Esophagus muscularis mucosa (tissue), 4 donors: ENCODE data around the gene DACT2. TPM values are rescaled to one million over a fixed set of nuclear protein-coding genes. Genes with fewer than 3 reads are reported as not detected.

ENCODE experiments used
- DNase-seq: peaks from one replicate; pipeline ENCODE4 v3.0.0-alpha.2; 2017; ENCODE audit errors: extremely low spot score
- H3K27ac ChIP-seq, 4 donors: fragments of 200-600 bp; sonication (generic); replicated peaks in 1 of 4; 1 replicate in 3 of 4; 2 replicates in 1 of 4; pipeline ENCODE4 v1.5.1; 2016 to 2019; ENCODE audit warnings: mild to moderate bottlenecking in 1 of 4
- H3K27me3 ChIP-seq, 4 donors: fragments of 200-600 bp; sonication (generic); one replicate each; pipeline versions ENCODE4 v1.5.1 to v1.6.0; 2016 to 2019
- H3K36me3 ChIP-seq, 4 donors: fragments of 200-600 bp; sonication (generic); one replicate each; pipeline ENCODE4 v1.5.1; 2016 to 2019
- H3K4me1 ChIP-seq, 4 donors: fragments of 200-600 bp; sonication (generic); one replicate each; pipeline ENCODE4 v1.5.1; 2016 to 2019
- H3K4me3 ChIP-seq, 4 donors: fragments of 200-600 bp; sonication (generic); 1 replicate in 2 of 4; 2 replicates in 2 of 4; pipeline ENCODE4 v1.5.1; 2016 to 2019; ENCODE audit warnings: mild to moderate bottlenecking in 4 of 4, moderate library complexity in 1 of 4
- H3K9me3 ChIP-seq, 4 donors: fragments of 200-600 bp; sonication (generic); 1 replicate in 3 of 4; 2 replicates in 1 of 4; pipeline ENCODE4 v1.5.1; 2016 to 2019
- EP300 ChIP-seq: sonication (generic); formaldehyde crosslinking; IDR thresholded peaks from one replicate; pipeline ENCODE4 v1.6.1; 2017; ENCODE audit warnings: antibody characterized with exemption
- POLR2A ChIP-seq: fragments of 450-650 bp; IDR thresholded peaks from one replicate; pipeline ENCODE4 v1.6.1; 2017; ENCODE audit warnings: antibody characterized with exemption, moderate library complexity, mild to moderate bottlenecking, low read depth
- POLR2AphosphoS5 ChIP-seq, 2 donors: sonication (generic); formaldehyde crosslinking; IDR thresholded peaks; one replicate each; pipeline ENCODE4 v1.6.1; 2017; ENCODE audit warnings: antibody characterized with exemption in 2 of 2
- WGBS: methylation state at CpG from one replicate; pipeline ENCODE4 v1.1.5; 2018; 5-methylcytosine and 5-hydroxymethylcytosine counted together
- intact Hi-C: fragments of 100-400 bp; cut with DNase I; formaldehyde crosslinking; loops from one replicate; pipeline ENCODE4 v1.15.1; 2023
- total RNA-seq, 4 donors: library from RNA; depleted of rRNA; stranded (reverse); fragments of >200 nt; gene quantifications; one replicate each; pipeline versions ENCODE4 v1.1.0 to v1.2.1, GENCODE V29; 2016
- TF ChIP-seq, protein P1 (sequence below), 3 experiments: fragments of 200-600 bp in 2 of 3; fragments of 450-650 bp in 1 of 3; sonication (generic) in 2 of 3; IDR thresholded peaks; one replicate each; pipeline ENCODE4 v1.5.1; 2017 to 2019; ENCODE audit warnings: antibody characterized with exemption in 3 of 3, mild to moderate bottlenecking in 2 of 3, moderate library complexity in 1 of 3

DACT2 gene
- total RNA-seq, 4 donors from 2014 or later = 0.83 to 2.5 (median 1.3) TPM

DNA sequence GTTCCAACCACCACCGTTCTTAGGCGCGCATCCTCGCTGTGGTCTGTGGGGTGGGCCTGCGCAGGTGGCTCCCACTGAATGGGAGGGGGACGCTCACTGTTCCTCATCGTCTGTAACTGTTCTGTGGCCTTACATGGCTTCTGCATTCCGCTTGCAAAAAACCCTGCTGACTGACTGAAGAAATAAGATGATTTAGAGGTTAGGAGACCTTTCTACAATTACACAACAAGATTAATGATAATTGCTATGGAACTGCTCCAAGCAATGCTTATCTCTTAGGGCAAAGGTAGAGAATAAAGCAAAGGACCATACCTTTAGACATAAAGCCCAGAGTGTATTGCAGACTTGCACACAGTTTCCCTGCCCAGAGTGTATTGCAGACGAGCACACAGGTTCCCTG lies 14.4 kb upstream of the DACT2 start:
- no peaks in the 10 kb centered on the region for H3K9me3 ChIP-seq
- H3K27me3 ChIP-seq = peaks cover 0 to 28% (median 0%) of the 10 kb centered on the region in 4 donors
- no peak overlapping the region for H3K27ac ChIP-seq
- no peak overlapping the region for H3K4me3 ChIP-seq
- TF ChIP-seq EP300 (no peak), POLR2AphosphoS5 (IDR thresholded peaks at IDR 0.05) (no peak), POLR2A (no peak)
- TF ChIP-seq, protein P1, sequence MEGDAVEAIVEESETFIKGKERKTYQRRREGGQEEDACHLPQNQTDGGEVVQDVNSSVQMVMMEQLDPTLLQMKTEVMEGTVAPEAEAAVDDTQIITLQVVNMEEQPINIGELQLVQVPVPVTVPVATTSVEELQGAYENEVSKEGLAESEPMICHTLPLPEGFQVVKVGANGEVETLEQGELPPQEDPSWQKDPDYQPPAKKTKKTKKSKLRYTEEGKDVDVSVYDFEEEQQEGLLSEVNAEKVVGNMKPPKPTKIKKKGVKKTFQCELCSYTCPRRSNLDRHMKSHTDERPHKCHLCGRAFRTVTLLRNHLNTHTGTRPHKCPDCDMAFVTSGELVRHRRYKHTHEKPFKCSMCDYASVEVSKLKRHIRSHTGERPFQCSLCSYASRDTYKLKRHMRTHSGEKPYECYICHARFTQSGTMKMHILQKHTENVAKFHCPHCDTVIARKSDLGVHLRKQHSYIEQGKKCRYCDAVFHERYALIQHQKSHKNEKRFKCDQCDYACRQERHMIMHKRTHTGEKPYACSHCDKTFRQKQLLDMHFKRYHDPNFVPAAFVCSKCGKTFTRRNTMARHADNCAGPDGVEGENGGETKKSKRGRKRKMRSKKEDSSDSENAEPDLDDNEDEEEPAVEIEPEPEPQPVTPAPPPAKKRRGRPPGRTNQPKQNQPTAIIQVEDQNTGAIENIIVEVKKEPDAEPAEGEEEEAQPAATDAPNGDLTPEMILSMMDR (IDR thresholded peaks at IDR 0.05) = no peak
- no peaks in the 10 kb centered on the region for H3K36me3 ChIP-seq
- DNase-seq = no peak
- intact Hi-C loops = no loop called here
- H3K4me1 ChIP-seq = no peaks in the 10 kb centered on the region
- WGBS = 87% methylated on average over 9 of the region's 9 CpGs

DNA sequence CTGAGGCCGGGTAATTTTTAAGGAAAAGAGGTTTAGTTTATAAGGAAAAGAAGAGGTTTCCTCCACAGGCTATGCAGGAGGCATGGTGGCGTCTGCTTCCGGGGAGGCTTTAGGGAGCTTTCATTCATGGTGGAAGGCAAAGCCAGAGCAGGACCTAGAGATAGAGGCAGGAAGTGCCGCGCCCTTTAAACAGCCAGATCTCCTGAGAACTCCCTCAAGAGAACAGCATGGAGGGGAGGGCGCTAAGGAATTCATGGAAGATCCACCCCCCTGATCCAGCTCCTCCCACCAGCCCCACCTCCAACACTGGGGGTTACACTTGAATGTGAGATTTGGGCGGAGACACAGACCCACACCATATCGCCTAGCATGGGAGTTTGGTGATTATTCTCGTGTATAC lies 13.9 kb upstream of the DACT2 start:
- H3K36me3 ChIP-seq = no peaks in the 10 kb centered on the region
- WGBS = 68% methylated on average over 9 of the region's 9 CpGs
- no peak overlapping the region for H3K4me3 ChIP-seq
- no peak overlapping the region for H3K27ac ChIP-seq
- H3K4me1 ChIP-seq = no peaks in the 10 kb centered on the region
- H3K9me3 ChIP-seq = no peaks in the 10 kb centered on the region
- no peak for DNase-seq
- intact Hi-C loops = no loop called here
- TF ChIP-seq POLR2AphosphoS5 (IDR thresholded peaks at IDR 0.05) (no peak), EP300 (no peak), POLR2A (no peak)
- TF ChIP-seq, protein P1 (IDR thresholded peaks at IDR 0.05) = no peak
- H3K27me3 ChIP-seq = peaks cover 0 to 33% (median 0%) of the 10 kb centered on the region in 4 donors

DNA sequence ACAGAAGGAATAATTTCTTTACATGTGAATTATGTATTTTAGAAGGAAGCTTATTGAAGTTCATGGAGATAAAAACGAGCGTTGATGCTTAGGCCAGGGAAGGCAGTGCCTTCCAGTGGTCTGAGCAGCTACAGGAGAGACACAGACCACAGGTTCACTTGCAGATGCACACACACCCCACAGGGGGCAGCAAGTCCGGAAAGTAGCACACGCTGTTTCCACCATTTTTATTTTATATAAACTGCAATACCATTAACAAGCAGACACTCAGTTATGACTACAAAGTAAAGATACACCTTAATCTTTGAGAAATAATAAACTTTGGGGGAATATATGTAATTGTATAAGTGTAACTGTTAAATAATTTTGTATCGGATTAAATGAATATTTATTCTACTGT lies 13.5 kb upstream of the DACT2 start:
- no peak overlapping the region for H3K4me3 ChIP-seq
- no peak for DNase-seq
- no peaks in the 10 kb centered on the region for H3K9me3 ChIP-seq
- H3K36me3 ChIP-seq = no peaks in the 10 kb centered on the region
- intact Hi-C loops = no loop called here
- TF ChIP-seq, protein P1 (IDR thresholded peaks at IDR 0.05) = peak in 2 of 3 experiments; percentile 11 to 34
- TF ChIP-seq POLR2A = no peak
- TF ChIP-seq EP300 = no peak
- TF ChIP-seq POLR2AphosphoS5 (IDR thresholded peaks at IDR 0.05) = no peak
- no peak overlapping the region for H3K27ac ChIP-seq
- no peaks in the 10 kb centered on the region for H3K4me1 ChIP-seq
- peaks cover 0 to 34% (median 0%) of the 10 kb centered on the region in 4 donors for H3K27me3 ChIP-seq
- 77% methylated on average over 5 of the region's 5 CpGs for WGBS

DNA sequence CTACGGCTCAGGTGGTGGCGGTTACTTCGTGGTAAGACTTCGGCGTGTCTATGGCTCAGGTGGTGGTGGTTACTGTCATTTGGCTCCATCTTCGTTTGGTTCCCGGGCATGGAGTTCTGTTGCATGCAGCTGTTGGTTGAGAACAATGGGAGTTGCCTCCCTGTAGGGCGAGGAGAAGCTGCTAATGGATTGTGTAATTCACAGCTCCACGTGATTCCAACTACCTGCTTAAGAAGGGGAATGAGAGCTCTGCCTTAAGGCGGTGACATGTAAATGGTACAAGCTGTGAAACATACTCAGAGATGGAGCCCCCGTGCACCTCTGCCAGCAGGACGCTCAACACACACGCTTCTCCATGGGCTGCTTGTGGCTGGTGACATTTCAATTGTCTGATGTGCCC lies 12.4 kb upstream of the DACT2 start:
- H3K36me3 ChIP-seq = no peaks in the 10 kb centered on the region
- intact Hi-C loops = no loop called here
- H3K4me1 ChIP-seq = no peaks in the 10 kb centered on the region
- no peak overlapping the region for H3K27ac ChIP-seq
- no peak overlapping the region for H3K4me3 ChIP-seq
- H3K27me3 ChIP-seq = peaks cover 0 to 34% (median 0%) of the 10 kb centered on the region in 4 donors
- no peaks in the 10 kb centered on the region for H3K9me3 ChIP-seq
- no peak for DNase-seq
- TF ChIP-seq POLR2AphosphoS5 (IDR thresholded peaks at IDR 0.05) = no peak
- TF ChIP-seq, protein P1 (IDR thresholded peaks at IDR 0.05) = no peak
- no peak for TF ChIP-seq EP300
- no peak for TF ChIP-seq POLR2A
- 63% methylated on average over 13 of the region's 13 CpGs for WGBS

DNA sequence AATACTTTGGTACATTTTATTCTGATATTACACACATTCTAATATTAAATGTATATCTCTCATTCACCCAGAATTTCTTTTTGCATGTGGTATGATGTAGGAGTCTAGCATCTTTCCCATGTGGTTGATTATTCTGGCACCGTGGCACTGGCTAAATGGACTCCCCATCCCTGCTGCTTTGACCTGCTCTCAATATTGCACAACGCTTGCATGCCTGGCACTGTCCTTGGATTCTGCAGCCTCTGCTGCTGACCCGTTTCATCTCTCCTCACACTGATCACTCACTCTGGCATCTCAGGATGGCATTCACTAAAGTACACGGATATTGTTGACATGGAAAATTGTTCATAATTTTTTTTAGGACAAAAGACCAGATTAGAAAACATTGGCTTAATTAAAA lies 11.5 kb upstream of the DACT2 start:
- Histone ChIP-seq H3K9me3 (no peaks in the 10 kb centered on the region), H3K36me3 (no peaks in the 10 kb centered on the region), H3K27ac (no peak overlapping the region), H3K4me3 (no peak overlapping the region), H3K4me1 (no peaks in the 10 kb centered on the region), H3K27me3 (peaks cover 0 to 43% (median 0%) of the 10 kb centered on the region in 4 donors)
- intact Hi-C loops = no loop called here
- WGBS = 85% methylated on average over 4 of the region's 4 CpGs
- TF ChIP-seq POLR2AphosphoS5 (IDR thresholded peaks at IDR 0.05) = no peak
- TF ChIP-seq, protein P1 (IDR thresholded peaks at IDR 0.05) = no peak
- no peak for TF ChIP-seq EP300
- no peak for TF ChIP-seq POLR2A
- DNase-seq = no peak
